HG03066 (cell line): ENCODE data around the gene SLC8A3.

ENCODE experiments used
- ATAC-seq: cut with Tn5 transposase; IDR thresholded peaks from one replicate; pipeline ENCODE4 v1.9.1; 2021; ENCODE audit warnings: low read depth; ENCODE audit not compliant: unreplicated experiment

The SLC8A3 gene

GRCh38 chr14:70005281-70005805, 183.4 kb downstream of the SLC8A3 start:
- no peak for ATAC-seq

GRCh38 chr14:70004791-70005190, 184.0 kb downstream of the SLC8A3 start:
- no peak for ATAC-seq

GRCh38 chr14:70002589-70003346, 186.0 kb downstream of the SLC8A3 start:
- no peak for ATAC-seq

GRCh38 chr14:70000601-70001000, 188.2 kb downstream of the SLC8A3 start:
- ATAC-seq = no peak

- no peak for ATAC-seq
These were observed 189.5 kb downstream of the SLC8A3 start for GRCh38 chr14:69999261-69999674.

GRCh38 chr14:69997849-69998248, 190.9 kb downstream of the SLC8A3 start:
- ATAC-seq = no peak

- ATAC-seq = no peak
These were observed 192.5 kb downstream of the SLC8A3 start for GRCh38 chr14:69996216-69996615.
